Stimulated activated CD4-positive, alpha-beta T cell treated with anti-CD3 and anti-CD28 coated beads, Interleukin-1b, Interleukin-23, amount 100 ng/mL, for 1 hour (primary cell): ENCODE results near the gene HTR7.
A peak's percentile ranks its signal among the peaks of the same experiment; 100 is the strongest.
"Not testable (repeated sequence)": the region's sequence is repeated elsewhere in the genome, so short reads cannot be mapped to it uniquely, and the experiment has no call there.

Experiments
- DNase-seq, 2 donors: peaks; one replicate each; pipeline ENCODE4 v3.0.0-alpha.2; 2020; ENCODE audit warnings: low read depth in 2 of 2

Gene HTR7

DNA sequence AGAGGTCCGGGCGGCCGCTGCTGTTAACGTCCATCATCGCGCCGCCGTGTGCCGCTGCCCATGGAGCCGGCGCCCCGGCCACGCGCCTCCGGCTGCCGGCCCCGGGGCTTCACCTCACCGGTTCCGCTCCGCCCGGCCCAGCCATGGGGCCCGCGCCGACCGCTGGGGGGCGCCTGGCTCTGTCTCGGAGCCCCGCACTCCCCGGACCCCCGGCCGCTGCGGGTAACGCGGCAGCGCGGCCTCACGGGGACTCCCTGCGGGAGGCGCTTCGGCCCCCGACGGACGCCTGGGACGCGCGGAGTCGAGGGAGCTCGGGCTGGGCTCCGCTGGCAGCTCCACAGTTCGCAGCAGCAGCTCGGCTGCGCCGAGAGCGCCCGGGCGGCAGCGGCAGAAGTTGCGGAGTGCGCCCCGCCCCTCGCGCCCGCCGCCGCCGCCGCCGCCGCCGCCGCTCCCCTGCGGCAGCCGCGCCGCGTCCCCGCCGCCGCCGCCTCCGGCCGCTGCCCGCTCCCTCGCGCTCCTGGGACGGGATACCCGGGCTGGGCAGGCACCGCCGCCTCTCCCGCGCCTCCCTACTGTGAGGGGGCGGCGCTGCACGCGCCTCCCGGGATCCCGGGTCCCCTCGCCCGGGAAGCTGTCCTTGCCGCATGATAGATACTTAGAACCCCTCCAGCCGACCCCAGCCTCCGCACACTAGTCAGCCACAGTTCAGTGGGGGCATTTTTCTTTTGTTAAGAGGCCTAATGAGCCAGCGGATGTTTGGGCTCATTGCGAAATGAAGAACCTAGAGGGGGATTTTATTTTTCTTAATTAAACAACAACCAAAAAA is at the start of gene HTR7:
TSS of gene HTR7 (minus strand) at position 405 of the 826 bp plus-strand sequence. CDS start at position 37, 368 bp downstream.
- DNase-seq: peak; percentile 13 to 39

DNA sequence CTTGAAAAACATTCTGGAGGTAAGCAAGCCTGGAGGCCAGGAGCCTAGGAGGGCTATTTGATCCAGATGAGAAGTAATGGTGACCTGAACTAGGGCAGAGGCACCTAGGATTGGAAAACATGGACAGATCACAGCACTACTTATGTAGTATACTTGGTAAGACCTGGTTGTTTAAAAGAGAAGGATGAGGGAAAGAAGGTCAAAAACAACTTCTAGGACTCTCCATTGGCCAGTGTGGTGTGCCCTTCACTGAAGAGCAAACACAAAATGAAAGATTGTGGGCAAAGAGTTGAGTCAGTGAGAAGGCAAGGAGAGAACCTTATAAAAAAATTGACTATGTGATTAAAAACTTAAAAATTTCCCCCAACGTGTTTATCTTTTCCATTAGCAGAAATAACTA is 48.8 kb upstream of the HTR7 start:
- DNase-seq: no peak

DNA sequence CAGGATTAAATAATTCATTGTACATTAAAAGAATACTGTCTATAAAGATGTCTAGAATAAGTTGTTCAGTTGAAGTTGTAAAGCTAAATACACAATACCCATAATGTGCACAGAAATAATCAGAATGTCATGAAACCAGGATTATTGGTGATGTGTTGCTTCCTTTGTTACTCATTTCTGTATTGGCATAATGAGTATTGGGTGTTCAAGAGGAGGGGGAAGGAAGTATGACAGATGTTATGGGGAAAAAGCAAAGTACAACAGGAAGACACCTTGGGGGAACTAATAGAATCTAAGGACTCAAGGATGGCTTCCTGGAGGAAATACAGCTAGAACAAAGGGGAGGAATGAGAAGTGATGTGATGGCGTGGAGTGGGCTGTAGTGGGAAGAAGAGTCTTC is 48.1 kb upstream of the HTR7 start:
- no peak for DNase-seq

DNA sequence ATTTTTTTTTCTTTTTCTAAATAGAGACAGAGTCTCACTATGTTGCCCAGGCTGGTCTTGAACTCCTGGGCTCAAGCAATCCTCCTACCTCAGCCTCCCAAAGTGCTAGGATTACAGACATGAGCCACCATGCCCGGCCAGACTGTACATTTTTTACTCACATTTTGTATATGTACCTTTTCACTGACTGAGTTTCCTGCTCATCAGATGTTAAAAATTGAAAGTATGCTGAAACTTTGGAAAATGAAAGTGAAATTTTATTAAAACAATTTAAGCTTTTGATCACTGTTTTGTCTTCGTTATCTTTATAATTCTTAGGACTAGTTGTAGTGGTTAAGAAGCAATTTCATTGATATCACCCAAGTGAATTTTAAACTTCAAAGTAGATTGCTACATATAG is 39.1 kb upstream of the HTR7 start:
- DNase-seq: not testable (repeated sequence)

DNA sequence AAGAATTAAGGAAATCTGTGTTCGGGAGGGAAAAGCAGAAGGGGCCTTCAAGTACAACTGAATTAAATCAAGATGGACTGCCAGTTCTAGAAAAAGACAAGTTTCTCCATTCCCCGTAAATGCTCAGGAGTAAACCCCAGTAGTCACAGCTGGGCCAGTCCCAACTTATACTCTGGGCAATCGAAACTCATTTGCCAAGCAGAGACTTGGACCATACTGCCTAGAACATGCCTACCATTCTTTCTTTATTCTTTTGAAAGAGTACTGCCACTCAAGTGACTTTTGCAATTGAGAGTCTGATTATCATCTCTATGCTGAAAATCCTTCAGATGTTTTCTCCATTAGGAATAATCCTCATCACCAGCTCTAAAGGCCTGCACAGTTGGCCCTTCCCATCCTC is 35.4 kb upstream of the HTR7 start:
- DNase-seq: no peak

DNA sequence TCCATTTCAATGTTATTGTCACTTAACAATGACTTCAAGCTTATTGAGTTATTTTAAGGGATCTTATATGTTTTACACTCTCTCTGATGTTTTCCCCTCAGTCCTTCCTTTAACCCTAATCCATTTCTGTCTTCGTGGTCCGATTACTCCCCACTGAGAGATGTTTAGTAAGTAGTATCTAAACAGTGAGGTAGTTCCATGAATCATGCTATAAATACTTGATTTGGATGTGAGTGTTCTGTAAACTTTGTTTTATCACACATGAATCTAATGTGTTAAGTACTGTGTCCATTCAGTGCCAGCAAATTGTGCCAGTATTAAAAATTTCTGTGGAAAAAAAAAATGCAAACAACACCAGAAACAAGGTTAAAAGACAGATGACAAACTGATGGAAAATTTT is 32.5 kb upstream of the HTR7 start:
- no peak for DNase-seq

DNA sequence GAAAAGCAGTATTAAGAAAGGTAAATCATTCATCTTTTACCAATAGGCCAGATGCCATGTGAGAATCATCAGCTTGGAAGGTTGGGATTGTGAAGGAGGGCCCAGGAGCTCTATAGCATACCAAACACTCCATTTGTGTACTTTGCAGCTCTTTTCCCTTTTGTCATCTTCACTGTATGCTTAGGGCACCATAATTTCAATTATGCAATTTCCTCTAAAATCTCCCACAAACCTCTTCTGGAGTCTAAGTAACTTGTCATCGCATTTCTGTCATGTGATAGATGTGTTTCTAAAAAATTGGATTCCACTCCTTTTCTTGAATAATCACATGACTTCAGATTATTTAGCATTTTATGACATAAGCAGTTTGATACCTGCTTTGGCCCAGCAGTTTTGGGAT is 31.8 kb upstream of the HTR7 start:
- no peak for DNase-seq

DNA sequence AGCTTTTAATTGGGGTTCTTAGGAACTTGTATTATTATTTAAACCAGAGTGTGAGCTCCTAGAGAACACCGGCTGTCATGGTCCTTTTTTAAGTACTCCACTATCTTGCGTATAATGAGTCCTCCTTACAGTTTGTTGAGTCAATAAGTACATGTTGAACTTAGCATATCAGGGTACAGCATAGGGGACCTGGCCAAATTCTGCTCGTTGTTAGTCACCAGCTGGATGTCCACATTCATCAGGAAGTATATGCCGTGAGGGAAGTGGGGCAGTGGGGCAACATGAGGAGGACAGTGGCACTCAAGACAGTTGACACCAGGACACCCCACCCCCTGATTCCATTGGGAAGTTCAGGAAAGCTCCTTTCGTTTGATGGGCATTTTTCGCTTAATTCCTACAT is 30.5 kb upstream of the HTR7 start:
- no peak for DNase-seq

DNA sequence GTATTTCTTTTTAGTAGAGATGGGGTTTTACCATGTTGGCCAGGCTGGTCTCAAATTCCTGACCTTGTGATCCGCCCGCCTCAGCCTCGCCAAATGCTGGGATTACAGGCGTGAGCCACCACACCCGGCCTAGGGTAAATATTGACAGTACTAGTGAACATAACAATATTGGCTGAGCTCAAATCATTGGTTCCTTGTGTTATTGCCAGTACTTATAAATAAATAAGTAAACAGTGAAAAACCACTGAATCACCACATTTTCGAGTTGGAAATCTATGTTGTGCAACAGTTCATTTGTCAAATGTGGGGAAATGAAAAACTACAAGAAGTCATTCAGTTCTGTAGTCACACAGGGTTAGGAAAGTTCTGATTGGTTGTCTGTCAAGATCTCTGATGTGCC is 29.7 kb upstream of the HTR7 start:
- no peak for DNase-seq

DNA sequence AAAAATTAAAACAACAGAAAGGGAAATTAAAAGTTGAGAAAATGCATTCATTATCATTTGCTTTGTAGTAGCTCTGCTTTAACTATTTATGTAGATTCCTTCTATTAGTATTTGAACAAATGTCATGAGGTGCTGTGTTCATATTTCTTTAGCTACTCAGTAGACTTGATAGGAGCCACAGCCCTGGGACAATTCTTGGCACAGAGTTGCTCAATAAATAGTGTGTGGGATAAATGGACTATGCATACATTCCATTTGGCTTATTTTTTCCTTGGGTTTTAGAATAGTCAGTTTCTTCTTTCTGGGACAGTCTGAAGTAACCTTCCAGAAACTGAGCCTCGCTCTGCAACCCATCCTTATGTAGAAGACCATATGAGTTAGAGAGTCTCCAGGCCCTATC is 27.3 kb upstream of the HTR7 start:
- DNase-seq: no peak

DNA sequence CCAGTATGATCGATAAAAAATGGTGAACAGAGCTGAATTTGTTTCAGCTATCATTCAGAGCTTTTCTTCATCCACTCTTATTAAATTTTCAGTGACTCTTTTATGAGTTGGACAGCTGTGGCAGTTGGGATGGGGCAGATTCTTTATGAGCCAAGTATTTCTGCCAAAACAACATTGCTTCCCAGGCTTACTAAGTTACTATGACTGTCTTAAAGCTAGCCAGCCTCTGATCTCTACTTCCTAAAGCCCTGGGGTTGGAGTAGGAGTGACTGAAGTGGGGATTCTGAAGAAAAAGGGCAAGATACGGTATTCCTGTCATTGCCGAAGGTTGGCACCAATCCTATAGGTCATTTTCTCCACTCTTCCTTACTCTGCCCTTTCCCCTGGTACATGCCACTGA is 26.6 kb upstream of the HTR7 start:
- DNase-seq: no peak

DNA sequence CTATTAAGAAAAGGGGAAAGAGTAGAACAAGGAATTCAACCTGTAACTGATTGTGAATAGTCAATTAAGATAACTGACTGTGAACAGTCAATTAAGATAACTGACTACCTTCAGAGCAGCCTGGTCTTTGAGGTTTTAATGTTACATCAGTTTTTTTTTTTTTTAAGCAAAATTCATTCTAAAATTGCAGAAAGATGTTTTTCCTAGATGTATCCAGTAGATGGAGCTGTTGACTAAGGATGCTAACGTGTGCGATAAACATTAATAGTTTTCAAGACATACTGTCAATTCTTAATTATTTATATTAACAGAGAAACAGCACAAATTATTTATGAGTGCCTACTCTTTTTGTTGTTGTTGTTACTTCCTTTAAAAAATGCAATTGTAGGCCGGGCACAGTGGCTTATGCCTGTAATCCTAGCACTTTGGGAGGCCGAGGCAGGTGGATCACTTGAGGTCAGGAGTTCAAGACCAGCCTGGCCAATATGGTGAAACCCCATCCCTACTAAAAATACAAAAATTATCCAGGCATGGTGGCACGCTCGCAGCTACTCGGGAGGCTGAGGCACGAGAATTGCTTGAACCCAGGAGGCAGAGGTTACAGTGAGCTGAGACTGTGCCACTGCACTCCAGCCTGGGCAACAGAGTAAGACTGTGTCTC is 22.4 kb upstream of the HTR7 start:
- not testable (repeated sequence) for DNase-seq

DNA sequence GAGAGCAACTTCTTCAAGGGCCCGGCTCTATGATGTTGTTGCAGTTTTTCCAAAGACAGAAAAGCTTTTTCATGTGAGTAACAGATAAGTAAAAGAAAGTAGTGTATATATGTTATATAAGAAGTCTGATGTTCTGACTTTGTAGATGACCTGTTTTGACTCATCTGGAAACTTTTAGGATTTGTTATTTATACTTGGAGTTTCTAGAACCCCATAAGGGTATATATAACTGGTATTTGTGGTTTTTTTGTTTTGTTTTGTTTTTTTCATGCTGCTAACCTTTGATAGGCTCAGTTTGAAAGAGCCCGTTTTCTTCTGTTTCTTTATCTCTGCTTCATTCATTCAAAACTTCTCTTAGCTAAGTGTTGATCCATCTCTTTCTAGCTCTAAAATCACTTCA is 21.2 kb upstream of the HTR7 start:
- no peak for DNase-seq

DNA sequence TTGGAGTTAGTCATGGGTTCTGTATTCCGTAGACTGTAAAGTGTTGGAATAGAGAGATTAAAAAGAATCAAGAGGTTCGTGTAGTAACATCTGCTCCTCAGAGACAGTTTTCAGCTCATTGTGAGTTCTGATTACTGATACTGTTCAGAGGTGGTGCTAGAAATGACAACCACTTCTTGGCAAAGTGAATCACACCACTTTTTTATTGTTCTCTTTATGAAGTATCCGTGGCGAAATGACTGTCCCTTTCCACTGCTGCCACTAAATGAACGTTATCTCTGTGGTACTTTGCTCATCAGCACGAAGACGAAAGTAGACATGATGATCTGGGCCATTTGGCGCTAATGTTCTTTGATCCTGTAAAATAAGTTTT is 14.8 kb upstream of the HTR7 start:
- no peak for DNase-seq

DNA sequence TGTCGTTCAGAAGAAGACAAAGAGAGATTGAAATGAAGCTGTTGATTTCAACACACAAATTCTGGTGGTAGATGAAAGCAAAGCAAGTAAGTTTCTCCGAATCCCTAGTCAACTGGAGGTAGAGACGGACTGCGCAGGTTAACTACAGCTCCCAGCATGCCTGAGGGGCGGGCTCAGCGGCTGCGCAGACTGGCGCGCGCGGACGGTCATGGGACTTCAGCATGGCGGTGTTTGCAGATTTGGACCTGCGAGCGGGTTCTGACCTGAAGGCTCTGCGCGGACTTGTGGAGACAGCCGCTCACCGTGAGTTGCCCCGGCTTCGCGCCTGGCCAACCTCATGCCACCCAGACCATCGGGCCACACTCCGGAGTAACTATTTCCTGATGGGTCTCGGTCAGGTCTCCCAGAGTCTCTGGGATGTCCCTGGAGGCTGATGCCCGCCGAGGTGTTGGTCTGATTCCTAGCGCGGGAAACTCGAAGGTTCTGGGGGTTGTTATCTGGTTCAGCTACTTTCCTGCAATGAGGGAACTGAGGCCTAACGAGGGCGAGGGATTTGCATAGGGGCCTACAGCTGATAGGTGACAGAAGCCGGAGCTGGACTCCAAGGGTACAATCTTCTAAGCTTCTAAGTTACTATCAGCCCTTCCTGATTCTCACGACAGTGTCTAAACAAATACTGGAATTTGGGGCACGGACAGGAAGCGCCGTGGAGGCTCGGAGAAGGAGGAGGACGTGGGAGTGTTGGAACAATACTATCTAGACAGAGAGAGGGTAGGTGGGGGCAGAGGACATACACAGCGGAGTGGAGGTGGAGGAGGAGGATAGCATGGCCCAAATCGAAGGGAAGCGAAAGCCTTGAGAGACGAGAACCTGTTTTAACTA is 14.2 kb upstream of the HTR7 start, which contains the start of gene RPP30:
TSS of gene RPP30 (plus strand) at position 209 of the 882 bp plus-strand sequence. CDS start at position 222, 13 bp downstream.
- peak; percentile 39 to 55 for DNase-seq

DNA sequence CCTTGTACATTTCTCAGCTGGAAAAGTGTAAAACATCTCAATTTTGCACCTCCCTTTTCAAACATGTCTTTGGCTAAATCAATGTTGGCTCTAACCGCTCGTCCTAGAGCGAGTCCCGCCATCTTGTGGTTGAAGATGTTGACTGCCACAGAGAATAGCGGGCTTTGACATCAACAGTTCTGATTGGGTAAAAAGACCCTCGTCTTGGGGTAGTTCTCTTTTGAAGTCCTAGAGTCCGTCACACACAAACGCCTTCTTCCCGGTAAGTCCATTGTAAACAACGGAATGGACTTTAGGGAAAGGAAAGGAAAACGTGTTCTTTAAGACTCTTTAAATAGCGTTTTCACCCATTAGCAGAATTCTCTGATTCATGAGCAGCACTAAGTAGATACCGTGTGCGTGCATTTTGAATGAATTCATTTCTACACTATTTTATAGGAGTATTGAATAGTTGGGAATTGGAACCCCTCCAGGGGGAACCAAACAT is 13.5 kb upstream of the HTR7 start:
- no peak for DNase-seq

DNA sequence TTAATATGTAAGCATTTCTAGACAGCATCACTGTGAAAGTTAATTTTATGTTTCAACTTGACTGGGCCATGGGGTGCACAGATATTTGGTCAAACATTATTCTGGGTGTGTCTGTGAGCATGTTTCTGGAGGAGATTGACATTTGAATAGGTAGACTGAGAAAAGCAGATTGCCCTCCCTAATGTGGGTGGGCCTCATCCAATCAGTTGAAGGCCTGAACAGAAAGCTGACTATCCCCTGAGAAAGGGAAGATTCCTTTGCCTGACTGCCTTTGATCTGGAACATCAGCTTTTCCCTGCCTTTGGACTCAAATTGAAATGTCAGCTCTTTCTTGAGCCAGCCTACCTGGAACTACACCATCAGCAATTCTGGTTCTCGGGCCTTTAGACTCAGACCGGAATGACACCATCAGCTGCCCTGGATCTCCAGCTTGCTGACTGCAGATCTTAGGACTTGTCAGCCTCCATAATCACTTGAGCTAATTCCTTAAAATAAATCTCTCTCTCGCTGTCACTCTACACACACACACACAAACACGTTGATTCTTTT is 8.3 kb upstream of the HTR7 start:
- no peak for DNase-seq

DNA sequence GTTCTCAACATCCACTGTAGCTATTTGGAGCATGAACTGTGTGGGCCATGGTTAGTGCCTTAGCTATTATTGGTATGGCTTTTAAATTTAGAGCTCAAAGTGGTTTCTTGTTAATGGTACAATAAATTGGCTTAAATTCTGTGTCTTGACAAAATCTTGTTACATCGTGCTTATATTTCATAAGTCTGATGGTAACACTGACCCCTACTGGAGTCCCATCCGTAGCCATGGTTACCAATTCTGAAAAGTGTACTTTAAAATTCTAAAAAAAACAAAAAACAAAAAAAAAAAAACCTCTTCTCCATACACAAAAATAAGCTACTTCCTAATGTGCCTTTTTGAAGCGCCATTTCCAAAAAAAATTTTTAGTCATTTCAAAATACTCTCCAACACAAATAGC is 7.6 kb upstream of the HTR7 start:
- DNase-seq: no peak

DNA sequence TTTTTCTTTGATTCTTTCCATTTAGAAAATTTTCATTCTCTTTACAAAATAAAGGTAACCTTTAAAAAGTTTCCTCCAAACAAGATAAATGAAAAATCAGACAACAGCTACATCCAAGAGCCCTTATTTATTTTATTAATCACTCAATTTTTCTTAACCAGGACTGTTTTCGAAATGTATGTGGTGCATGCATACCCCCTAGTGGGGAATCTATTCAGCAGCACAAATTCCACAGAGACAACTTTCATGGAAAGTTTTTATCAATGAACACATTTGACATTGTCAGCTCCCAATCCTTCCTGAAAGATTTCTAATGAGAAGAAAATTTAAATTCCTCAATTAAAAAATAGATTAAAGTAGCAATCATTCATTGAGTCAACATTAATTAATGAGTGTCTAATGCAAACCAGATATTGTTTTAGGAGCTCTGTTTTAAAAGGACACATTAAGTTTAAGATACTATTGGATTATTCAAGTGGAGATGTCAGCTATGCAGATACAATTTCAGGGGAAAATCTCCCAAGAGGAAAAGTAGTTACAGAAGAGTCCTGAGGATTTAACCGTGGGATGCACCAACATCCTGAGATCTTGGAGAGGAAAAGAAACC is 5.2 kb upstream of the HTR7 start:
- DNase-seq: no peak

DNA sequence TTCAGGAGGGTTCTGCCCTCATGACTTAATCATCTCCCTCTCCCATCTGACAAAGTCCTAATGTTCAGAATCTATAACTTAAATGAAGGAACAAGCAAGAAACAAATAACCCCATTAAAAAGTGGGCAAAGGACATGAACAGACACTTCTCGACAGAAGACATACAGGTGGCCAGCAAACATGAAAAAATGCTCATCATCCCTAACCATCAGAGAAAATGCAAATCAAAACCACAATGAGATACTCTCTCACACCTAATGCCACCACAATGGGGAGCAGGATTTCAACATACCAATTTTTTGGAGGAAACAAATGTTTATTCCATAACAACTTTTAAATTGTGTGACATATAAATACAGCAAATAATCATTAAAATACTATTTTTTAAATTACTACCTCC is 3.0 kb upstream of the HTR7 start:
- DNase-seq: no peak

DNA sequence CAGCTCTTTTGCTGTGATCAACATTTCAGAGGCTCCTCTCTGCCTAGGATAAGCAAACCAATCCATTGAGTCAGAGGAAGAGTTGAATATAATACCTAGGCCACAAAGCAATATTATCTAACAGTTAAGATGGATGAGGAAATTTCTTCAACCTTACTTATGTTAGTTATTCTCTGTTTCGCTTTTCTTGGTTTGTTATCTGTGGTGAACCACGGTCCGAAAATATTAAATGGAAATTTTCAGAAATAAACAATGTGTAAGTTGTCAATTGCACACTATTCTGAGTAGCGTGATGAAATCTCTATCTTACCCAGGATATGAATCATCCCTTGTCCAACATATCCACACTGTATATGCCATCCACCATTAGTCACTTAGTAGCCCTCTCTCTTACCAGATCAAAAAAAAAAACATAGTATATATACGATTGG is 1.5 kb upstream of the HTR7 start:
- no peak for DNase-seq
